GM21737 (cell line): ENCODE data around the gene TRIM8.

Experiments used
- ATAC-seq: cut with Tn5 transposase; IDR thresholded peaks from one replicate; pipeline ENCODE4 v1.9.1; 2021; ENCODE audit warnings: mild to moderate bottlenecking, moderate library complexity; ENCODE audit not compliant: unreplicated experiment

Gene TRIM8

DNA sequence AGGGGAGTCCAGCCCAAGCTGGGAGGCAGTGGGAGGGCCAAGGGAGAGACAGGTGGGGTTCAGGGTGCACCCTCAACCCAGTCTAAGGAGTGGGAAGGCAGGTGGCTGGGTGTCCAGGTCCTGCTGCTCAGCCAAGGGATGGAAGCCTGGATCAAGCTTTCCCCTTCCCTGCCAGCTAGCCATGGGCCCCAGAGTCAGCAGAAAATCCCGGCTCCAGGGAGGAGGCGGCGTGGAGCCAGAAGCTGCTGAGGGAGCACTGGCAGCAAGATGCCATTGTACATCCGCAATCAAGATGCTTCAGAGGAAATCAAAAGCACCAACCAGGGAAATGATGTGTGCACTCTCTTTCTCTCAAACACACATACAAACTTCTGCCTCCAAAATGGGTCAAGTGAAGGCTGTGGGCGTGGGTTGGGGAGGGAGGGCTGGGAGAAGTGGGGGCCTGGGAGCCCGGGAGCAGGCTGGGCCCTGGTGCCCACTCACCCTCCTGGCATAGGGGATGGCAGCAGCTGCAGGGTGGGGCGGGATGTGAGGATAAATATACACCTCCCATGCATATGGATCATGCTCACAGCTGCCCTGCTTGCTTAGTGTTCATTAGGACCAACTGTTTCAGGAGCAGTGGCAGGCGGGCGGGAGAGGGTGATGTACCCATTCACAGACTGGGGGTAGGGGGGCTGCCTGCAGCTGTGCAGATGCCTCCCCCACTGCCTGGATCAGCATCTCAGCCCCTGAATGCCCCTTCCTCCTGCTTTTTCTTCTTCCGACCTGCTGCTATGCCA, 24.2 kb downstream of the TRIM8 start:
- no peak for ATAC-seq

DNA sequence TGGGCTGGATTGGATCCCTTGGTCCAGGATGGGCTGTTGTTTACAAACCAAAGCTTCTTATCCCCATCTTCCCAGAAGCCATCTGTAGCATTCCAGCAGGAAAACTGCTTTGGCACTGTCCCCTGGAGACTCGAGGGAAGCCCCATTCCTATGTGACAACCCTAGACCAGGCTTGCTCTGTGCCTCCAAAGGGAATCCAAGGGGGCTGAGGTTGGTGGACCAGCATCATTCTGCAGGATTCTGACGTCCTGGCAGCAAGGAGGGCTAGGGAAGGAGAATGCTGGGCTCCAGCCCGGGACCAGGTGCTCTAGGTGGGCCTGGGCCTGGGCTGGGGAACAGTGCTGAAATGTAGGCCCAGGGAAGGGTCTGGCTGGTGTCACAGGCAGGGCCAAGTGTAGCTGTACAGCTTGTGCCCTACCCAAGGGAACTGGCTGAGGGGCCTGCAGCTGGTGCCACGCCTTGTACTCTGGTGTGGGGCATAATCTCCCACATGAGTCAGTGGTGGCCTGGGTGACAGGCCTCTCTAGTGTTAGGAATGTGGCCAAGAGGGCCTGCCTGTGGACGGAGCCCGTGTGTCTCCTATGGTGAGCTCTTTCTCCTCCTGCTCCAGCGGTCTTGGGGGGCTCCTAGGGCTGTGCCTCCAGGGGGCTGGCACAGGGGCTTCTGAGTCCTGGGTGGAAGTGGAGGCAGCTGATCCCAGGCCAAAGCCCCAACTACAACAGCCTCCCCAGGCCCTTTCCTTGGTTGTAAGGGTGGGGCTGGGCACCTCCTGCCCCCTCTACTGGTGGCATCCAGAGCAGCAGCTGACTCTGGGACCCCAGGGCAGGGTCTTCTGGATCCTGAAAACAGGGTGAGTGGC, 25.2 kb downstream of the TRIM8 start:
- no peak for ATAC-seq

DNA sequence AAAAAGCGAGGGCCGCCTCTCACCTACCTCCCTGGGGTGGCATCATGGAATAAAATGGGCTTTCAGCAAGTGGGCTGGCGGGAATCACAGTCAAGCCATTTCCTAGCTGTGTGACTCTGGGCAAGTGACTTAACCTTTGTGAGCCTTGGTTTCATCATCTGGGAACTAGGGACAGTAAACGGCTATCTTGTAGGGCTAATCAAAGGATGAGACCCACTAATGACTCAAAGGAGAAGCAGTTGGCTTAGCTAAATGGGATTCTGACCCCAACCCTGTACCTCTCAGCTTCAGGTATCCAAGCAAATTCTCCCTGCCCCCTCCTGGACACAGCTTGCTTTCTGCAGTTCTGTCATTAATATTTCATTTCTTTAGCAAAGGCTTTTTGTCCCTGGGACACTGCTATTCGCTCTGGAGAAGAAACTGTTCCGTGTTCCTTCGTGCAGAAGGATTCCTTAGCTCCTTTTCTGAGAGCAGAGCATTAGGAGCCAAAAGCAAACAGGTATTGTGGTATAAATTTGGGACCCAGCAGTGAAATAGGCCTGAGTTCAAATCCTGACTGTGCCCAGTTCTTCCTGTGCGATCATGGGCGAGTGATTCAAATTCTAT, 25.9 kb downstream of the TRIM8 start:
- no peak for ATAC-seq

DNA sequence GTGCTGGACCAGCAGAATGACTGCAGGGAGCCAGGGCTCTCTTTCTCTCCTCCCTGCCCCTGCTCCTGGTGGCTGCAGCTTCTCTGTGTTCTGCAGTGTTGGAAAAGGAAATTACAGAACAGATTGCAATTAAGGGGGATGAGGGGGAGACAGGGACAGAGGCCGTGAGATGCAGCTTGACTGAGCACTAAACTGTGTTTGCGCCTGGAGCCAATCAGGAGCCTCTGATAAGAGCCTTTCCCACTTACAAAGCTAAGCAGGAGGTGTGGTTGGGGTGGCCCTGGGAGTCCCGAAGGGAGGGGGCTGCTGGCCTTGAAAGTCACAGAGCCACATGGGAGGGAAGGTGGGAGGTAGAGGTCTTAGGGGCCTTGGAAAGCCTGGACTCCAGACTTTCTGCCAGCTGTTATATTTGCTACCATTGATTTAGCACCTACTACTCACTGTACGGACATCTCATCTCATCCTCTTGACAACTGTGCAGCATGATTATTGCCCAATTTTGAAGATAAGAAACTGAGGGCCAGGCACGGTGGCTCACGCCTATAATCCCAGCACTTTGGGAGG, 26.7 kb downstream of the TRIM8 start:
- no peak for ATAC-seq

DNA sequence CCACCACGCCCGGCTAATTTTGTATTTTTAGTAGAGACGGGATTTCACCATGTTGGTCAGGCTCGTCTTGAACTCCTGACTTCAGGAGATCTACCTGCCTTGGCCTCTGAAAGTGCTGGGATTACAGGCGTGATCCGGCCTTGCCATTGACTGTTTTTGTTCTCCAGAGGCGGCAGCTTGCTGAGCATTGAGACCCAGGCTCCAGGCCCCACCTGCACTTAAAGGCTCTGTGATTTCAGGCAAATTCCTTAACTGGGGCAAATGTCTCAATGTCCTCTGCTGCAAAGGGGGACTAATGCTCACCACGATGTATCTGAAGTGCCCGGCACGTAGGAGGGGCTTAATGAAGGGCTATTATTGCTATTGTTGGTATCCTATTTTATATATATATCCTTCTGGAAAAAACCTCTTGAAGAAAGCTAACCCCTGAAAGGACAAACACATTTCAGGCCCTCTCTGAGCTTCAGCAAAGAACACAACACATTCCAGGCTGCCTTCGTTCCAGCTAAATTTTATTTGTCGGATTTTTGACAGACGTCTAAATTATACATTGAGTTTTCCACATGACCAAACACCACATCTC, 29.0 kb downstream of the TRIM8 start:
- ATAC-seq: no peak

DNA sequence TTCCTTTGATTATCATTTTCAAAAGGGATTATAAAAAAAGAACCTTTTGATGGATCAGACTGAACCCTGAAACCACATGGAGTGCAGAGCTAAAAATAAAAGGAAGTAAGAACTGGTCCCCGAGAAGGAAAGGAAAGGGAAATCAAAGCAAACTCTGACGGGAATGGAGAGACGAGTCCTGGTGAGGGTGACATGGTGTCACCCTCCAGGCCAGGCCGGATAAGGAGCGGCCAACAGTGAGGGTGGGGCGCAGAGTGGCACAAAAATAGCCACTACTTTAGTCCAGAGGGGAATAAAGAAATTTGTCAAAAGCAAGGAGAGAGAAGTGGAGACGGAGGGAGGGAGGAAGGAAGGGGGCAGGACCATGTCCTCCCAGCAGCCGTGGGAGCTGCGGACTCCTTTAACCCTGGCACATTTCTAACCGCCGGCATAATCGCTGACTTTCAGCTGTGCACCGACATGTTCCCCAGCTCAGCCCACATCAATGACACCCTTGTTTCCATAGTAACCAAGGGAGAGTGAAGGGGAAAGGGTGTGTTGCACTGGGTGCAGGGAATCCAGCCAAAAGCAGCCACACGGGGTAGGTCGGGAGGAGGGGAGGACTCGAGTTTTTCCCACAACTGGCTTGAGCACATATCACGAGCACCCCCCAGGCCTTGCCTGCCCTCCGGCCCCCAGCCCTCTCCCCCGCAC, 29.7 kb downstream of the TRIM8 start:
- no peak for ATAC-seq

DNA sequence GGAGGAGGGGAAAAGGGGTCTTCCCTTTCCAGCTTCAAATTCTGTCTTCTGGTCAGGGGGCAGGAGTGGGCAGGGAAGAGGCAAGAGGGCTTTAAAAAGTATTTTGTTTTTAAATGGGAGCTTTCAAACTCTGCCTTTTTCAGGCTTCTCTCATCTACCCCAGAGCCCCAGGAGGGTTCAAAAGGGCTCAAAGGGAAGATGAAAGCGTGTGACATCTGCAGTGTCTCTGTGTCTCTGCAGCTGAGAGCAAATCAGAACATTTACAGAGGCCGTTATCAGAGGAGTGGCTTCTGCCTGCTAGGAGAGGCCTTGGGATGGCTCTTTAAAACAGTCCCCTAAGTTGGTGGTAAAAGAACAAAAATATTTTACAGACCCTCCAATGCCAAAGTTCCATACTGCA, 30.3 kb downstream of the TRIM8 start:
- ATAC-seq: no peak

DNA sequence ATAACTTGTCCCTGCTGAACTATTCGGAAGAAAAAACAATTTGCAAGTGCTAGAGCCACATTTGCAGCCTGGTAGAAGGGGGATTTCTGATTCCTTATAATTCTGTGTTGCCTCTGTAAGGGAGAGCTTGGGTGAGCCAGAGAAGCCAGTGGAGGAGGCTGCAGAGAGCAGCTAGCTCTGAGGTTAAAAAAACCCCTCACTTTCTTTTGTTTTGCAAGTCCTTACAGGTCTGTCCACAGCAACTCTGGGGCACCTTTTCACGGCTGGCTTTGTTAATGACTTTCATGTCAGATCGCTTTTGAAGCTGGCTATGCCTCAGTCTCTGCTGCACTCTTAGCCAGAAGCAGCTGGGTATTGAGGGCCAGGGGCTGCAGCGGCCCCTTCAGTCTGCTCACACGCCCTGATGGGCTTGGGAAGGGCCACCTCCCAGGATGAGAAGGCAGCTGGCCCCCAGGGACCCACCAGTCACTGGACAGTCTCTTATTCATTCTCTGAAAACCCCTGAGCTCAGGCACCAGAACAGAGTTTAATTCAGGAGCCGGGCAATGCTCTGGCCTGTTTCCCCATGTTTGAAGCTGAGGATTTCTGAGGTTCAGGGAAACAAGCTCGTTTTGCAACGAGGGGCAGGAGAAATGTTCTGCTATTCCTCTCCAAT, 30.9 kb downstream of the TRIM8 start:
- ATAC-seq: no peak

DNA sequence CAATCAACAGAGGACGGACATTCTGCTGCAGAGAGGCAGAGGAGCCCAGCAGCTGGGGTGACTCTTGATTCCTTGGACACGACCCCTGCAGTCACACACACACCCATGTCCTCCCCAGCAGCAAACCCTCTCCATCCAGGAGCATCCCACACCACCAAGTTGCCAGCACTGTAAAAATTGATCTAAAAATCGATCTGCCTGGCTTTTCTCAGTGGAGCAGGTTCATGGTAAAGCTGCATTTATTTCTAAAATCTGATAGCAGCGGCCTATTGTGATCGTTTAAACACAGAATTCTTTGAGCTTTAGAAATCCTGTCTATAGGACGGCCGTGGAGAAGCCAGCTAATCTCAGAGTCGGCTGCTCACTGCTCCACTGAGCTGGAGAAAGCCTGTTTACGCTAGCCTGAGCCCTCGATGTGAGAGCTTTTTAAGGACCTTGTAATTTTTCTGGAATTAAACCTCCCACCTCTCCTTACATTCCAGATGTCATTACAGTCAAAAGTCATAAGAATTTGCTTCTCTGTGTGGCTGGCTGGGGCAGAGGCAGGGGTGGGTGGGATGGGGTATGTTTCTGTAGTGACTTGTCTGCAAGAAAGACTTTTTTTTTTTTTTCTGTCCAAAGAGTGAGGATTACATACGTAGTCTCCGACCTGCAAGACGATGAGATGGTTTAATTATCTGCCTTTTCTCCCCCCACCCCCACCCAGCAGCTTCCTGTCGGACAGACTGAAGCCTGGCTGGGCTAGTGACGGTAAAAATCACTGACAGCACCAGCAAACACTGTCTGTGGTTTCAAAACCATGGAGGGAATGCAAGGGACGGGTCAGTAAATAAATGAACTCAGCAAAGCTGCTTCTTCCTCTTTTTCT, 31.6 kb downstream of the TRIM8 start:
- ATAC-seq: no peak

DNA sequence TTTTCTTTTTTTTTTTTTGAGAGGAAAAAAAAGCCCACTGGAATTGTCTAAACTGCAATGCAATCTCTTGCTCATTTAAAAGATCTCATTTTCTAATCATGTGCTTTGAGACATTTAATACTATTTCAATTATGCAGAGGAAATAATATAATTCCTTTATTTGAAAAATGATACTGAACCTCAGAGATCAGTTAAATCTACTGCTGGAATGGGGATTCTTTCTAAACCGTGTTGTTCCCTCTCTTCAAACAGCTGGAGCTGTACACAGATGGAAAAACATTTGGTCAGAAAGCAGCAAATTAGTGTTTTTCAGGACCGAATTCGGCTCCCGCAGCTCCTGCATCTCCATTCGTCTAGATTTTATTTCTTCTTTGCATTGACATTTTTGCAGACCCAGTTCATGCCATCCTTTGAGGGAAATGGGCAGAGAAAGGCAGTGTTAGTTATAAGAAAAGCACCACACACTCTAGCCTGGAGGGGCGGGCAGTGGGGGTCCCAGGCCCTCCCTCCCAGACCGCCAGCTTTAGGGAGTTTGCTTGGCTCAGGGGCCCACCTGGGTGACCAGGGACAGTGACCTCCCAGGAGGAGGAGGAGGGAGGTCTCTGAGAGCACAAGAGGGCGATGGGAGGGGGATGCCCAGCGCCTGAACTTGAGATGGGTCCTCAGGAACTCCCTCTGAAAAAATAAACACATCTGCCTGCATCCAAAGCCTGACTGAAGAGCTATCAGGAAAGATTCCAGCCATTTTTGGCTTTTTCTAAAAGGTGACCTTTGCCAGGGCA, 32.4 kb downstream of the TRIM8 start:
- no peak for ATAC-seq

DNA sequence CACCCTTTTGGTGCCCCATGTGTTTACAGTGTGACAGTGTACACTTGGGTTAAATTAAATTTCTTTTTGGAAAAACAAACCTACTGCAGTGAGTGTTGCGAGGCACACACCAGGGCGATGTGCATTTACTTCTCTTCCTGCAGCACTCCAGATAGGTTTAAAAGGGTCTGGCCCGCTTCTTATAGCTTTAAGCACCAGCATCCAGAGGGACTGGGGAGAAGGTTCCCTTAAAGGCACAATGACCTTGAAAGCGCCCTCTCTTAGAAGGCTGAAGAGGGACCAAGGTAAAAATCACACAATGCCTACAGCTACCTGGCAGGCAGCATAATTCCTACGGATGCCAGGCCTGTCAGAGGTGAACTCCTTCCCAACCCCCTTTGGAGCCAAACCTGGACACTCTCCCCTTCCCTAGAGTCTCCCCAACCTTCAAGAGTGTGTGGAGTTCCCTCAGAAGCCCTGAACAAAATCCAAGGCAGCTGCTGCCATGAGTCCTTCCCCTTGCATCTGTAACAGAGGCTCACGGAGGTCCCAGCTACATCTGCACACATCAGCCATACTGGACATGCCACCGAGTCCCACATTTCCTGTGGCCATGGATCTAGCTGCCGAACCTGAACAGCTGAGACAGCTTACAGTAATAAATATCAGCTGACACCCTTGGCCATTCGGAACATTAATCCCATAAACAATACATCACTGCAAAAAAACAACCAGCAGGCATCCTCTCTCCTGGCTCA, 33.2 kb downstream of the TRIM8 start:
- ATAC-seq: no peak

DNA sequence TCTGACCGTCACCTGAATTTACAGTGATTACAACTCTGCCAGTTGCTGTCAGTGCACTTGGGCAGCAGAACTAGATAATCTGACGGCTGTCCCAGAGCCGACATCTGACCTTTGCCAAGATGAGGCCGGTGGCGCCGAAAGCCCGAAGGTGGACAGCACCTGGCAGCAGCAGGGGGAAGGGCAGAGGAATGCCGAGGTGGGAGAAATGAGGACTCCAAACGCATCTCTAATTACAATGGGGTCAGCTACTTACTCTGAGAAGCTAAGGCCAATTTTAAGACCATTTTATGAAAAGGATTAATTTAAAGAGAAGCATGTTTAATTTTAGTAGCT, 33.8 kb downstream of the TRIM8 start:
- ATAC-seq: no peak

DNA sequence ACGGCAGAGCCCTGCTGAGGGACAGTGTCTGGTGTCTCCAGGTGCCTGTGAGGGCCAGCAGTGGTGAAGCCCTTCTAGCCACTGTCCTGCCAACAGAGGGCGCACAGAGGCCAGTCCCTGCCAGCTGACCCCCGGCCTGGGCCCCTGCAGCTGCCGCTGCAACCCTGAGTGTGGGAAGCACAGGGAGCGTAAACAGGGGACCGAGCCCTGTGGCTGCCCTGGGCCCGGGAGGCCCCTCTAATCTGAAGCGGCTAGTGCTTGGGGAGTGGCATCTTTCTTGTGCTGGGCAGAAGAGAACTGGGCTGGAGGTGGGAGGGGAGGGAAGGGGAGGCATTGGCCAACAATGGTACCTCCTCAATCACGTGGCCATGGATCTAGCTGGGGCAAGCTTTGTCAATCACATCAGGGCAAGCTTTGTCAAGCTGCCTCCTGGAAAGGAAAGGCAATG, 34.6 kb downstream of the TRIM8 start:
- no peak for ATAC-seq

DNA sequence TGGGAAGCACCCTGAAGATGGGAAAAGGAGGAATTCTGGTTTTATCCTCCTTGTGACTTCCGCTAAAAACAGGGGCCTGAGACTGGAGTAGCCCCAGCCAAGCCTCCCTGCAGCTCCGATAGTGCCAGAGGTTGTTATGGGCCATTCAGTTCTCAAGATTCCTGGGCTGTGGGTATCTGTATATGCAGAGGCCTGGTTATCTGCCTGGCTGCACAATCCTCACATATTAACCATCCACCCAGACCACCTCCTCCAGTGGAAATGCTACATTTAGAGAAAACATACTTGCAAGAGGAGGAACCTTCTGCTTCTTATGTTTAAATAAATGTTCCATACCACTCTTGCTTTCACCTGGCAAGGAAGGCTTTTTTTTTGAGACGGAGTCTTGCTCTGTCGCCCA, 35.3 kb downstream of the TRIM8 start:
- ATAC-seq: no peak

DNA sequence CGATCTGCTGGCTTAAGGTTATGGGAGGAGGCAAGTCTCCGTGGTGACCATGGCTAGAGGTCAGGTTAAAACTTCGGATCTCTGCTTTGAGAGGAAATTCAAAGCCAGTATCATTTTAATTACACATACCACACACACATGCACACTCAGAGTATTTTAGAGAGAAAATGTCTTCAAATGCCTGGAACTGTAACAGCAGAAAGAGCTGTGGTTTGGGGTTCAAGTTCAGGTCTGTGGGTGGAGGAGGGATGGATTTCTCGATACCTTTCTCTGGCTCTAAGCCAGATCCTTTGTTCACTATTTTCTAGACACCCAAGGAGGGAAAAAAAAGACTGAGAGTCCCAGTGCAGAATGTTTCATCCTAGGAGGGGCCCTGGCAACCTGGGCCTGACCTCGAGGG, 37.4 kb downstream of the TRIM8 start:
- no peak for ATAC-seq

DNA sequence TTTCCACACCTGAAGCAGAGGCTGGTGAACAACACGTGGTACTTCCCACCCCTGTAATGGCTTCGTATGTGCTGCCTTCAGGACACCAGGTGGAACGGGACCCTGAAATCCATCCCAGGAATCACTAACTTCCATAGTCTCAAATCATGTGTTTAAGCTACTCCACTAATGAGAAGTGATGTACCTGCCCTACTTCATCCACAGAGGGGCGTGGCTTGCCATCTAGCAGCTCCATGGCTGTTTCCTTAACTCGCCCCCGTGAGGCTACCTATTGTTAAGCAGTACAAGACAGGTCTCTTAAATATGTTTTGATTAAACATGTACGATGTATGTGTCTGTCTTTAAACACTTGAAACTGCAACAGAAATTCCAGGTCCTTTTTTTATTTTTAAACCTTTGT, 38.1 kb downstream of the TRIM8 start:
- ATAC-seq: no peak

DNA sequence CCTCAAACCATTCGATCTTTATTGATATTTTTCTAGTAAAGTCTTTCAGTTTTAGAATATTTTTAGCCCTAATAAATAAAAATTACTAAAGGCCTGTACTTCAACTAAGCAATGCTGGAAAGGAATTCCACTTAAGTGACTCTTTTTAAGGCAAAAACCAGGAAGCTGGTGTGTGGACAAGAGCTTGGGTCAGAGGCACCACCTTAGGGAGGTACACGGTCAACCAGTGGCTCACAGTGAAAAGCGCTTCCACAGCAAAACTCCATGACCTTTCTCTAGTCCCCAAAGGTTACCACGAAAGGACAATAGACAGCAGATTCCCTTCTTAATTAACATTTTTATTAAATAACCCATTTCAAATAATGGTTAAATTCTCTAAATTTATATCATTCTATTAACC, 38.7 kb downstream of the TRIM8 start:
- no peak for ATAC-seq

DNA sequence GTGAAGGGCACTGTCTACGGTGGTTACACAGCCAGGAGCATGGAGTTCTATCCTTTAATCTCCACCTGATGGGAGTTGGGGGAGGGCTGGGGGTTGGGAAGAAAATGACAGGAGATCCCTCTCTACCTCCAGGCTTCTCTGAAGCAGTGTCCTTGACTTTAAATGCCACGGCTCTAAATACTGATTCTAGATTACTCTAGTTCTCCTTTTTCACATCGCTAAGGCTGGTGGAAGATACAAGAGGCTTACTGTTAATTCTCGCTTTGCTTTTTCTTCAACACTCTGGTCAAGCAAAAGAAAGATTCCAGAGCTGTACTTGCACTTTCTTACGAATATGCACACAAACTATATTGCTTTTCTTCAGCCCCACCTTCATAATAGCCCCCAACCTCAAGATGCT, 39.5 kb downstream of the TRIM8 start:
- ATAC-seq: no peak
